Measurements from ENCODE around the gene PRTFDC1.
A peak's percentile ranks its signal among the peaks of the same experiment; 100 is the strongest.
"Not testable (repeated sequence)": the region's sequence is repeated elsewhere in the genome, so short reads cannot be mapped to it uniquely, and the experiment has no call there.

PRTFDC1 gene

GRCh38 chr10:24925799-24926198 lies 26.6 kb downstream of the PRTFDC1 start:
- Histone ChIP-seq H2BK15ac (replicated peaks; ENCODE audit: low read depth) (no peak overlapping the region), H3K27ac (ENCODE audit: low read depth, low read length) (no peak overlapping the region), H3K4ac (ENCODE audit: low read depth, low read length) (no peak overlapping the region), H2BK5ac (ENCODE audit: low read length) (no peak overlapping the region), H3K23ac (ENCODE audit: low read length) (no peak overlapping the region), H3K27me3 (ENCODE audit: insufficient read depth, low read length, poor library complexity) (no peaks in the 10 kb centered on the region), H2AK5ac (ENCODE audit: low read length) (no peak overlapping the region), H3K9ac (ENCODE audit: low read length) (no peak overlapping the region), H3K4me2 (ENCODE audit: low read length) (no peak overlapping the region), H3K79me1 (ENCODE audit: low read length) (no peaks in the 10 kb centered on the region), H3K79me2 (ENCODE audit: control insufficient read depth, insufficient read depth, low read length) (no peaks in the 10 kb centered on the region), H4K5ac (ENCODE audit: low read length) (no peak overlapping the region), H2BK120ac (ENCODE audit: low read depth, low read length) (no peak overlapping the region), H3K4me1 (ENCODE audit: control insufficient read depth, low read depth, low read length) (peaks cover 2% of the 10 kb centered on the region), H3K56ac (ENCODE audit: low read length) (no peak overlapping the region), H3K36me3 (ENCODE audit: control insufficient read depth, insufficient read depth, low read length) (no peaks in the 10 kb centered on the region), H3K4me3 (ENCODE audit: low read length) (no peak overlapping the region), H4K8ac (ENCODE audit: low read depth, low read length) (no peak overlapping the region), H3K18ac (ENCODE audit: low read length) (no peak overlapping the region)
- no peak for DNase-seq
- WGBS (ENCODE audit: extremely low coverage, insufficient coverage, low lambda C conversion rate) = no CpG with 5 or more reads among the region's 4 CpGs

GRCh38 chr10:24924483-24924882 lies 27.9 kb downstream of the PRTFDC1 start:
- not testable (repeated sequence) for H4K5ac ChIP-seq (ENCODE audit: low read length); H3K27ac ChIP-seq (ENCODE audit: low read depth, low read length); H3K27me3 ChIP-seq (ENCODE audit: insufficient read depth, low read length, poor library complexity); DNase-seq; H4K8ac ChIP-seq (ENCODE audit: low read depth, low read length); H3K18ac ChIP-seq (ENCODE audit: low read length); H3K23ac ChIP-seq (ENCODE audit: low read length); H3K79me1 ChIP-seq (ENCODE audit: low read length); H3K56ac ChIP-seq (ENCODE audit: low read length); H2BK15ac ChIP-seq (replicated peaks; ENCODE audit: low read depth); H2BK120ac ChIP-seq (ENCODE audit: low read depth, low read length); H2BK5ac ChIP-seq (ENCODE audit: low read length); H3K9ac ChIP-seq (ENCODE audit: low read length); H3K4me3 ChIP-seq (ENCODE audit: low read length); H3K4ac ChIP-seq (ENCODE audit: low read depth, low read length); H3K4me2 ChIP-seq (ENCODE audit: low read length); H3K4me1 ChIP-seq (ENCODE audit: control insufficient read depth, low read depth, low read length); H3K79me2 ChIP-seq (ENCODE audit: control insufficient read depth, insufficient read depth, low read length); H3K36me3 ChIP-seq (ENCODE audit: control insufficient read depth, insufficient read depth, low read length); H2AK5ac ChIP-seq (ENCODE audit: low read length)

- H2BK5ac ChIP-seq (ENCODE audit: low read length); H4K8ac ChIP-seq (ENCODE audit: low read depth, low read length); H3K27me3 ChIP-seq (ENCODE audit: insufficient read depth, low read length, poor library complexity); H3K18ac ChIP-seq (ENCODE audit: low read length); H3K27ac ChIP-seq (ENCODE audit: low read depth, low read length); H3K23ac ChIP-seq (ENCODE audit: low read length); H3K4ac ChIP-seq (ENCODE audit: low read depth, low read length); DNase-seq; H3K56ac ChIP-seq (ENCODE audit: low read length); H3K4me2 ChIP-seq (ENCODE audit: low read length); H2BK15ac ChIP-seq (replicated peaks; ENCODE audit: low read depth); H2BK120ac ChIP-seq (ENCODE audit: low read depth, low read length); H2AK5ac ChIP-seq (ENCODE audit: low read length); H4K5ac ChIP-seq (ENCODE audit: low read length); H3K4me3 ChIP-seq (ENCODE audit: low read length); H3K79me1 ChIP-seq (ENCODE audit: low read length); H3K79me2 ChIP-seq (ENCODE audit: control insufficient read depth, insufficient read depth, low read length); H3K4me1 ChIP-seq (ENCODE audit: control insufficient read depth, low read depth, low read length); H3K9ac ChIP-seq (ENCODE audit: low read length); H3K36me3 ChIP-seq (ENCODE audit: control insufficient read depth, insufficient read depth, low read length): not testable (repeated sequence)
- no CpG with 5 or more reads among the region's 6 CpGs for WGBS (ENCODE audit: extremely low coverage, insufficient coverage, low lambda C conversion rate)
Observed at GRCh38 chr10:24922222-24922868, 30.1 kb downstream of the PRTFDC1 start.

- Histone ChIP-seq H3K79me1 (ENCODE audit: low read length) (no peaks in the 10 kb centered on the region), H3K23ac (ENCODE audit: low read length) (peak overlapping the region; percentile 80), H3K9ac (ENCODE audit: low read length) (no peak overlapping the region), H4K5ac (ENCODE audit: low read length) (no peak overlapping the region), H3K18ac (ENCODE audit: low read length) (peak overlapping the region; percentile 56), H2AK5ac (ENCODE audit: low read length) (no peak overlapping the region), H3K79me2 (ENCODE audit: control insufficient read depth, insufficient read depth, low read length) (no peaks in the 10 kb centered on the region), H3K36me3 (ENCODE audit: control insufficient read depth, insufficient read depth, low read length) (no peaks in the 10 kb centered on the region), H3K4me1 (ENCODE audit: control insufficient read depth, low read depth, low read length) (peaks cover 2% of the 10 kb centered on the region), H4K8ac (ENCODE audit: low read depth, low read length) (no peak overlapping the region), H3K27ac (ENCODE audit: low read depth, low read length) (no peak overlapping the region), H2BK120ac (ENCODE audit: low read depth, low read length) (peak overlapping the region; percentile 35), H2BK5ac (ENCODE audit: low read length) (peak overlapping the region; percentile 41), H3K4me3 (ENCODE audit: low read length) (no peak overlapping the region), H2BK15ac (replicated peaks; ENCODE audit: low read depth) (no peak overlapping the region), H3K56ac (ENCODE audit: low read length) (peak overlapping the region; percentile 67), H3K4me2 (ENCODE audit: low read length) (no peak overlapping the region), H3K4ac (ENCODE audit: low read depth, low read length) (no peak overlapping the region), H3K27me3 (ENCODE audit: insufficient read depth, low read length, poor library complexity) (no peaks in the 10 kb centered on the region)
- DNase-seq = peak; percentile 88
- WGBS (ENCODE audit: extremely low coverage, insufficient coverage, low lambda C conversion rate) = no CpG with 5 or more reads among the region's 7 CpGs
Observed at GRCh38 chr10:24920907-24921881, 31.2 kb downstream of the PRTFDC1 start.

GRCh38 chr10:24920192-24920591 lies 32.2 kb downstream of the PRTFDC1 start:
- not testable (repeated sequence) for H2BK5ac ChIP-seq (ENCODE audit: low read length); H3K27me3 ChIP-seq (ENCODE audit: insufficient read depth, low read length, poor library complexity); H3K36me3 ChIP-seq (ENCODE audit: control insufficient read depth, insufficient read depth, low read length); DNase-seq; H4K5ac ChIP-seq (ENCODE audit: low read length); H3K4me3 ChIP-seq (ENCODE audit: low read length); H3K4me1 ChIP-seq (ENCODE audit: control insufficient read depth, low read depth, low read length); H3K56ac ChIP-seq (ENCODE audit: low read length); H3K4ac ChIP-seq (ENCODE audit: low read depth, low read length); H2AK5ac ChIP-seq (ENCODE audit: low read length); H2BK120ac ChIP-seq (ENCODE audit: low read depth, low read length); H3K79me1 ChIP-seq (ENCODE audit: low read length); H4K8ac ChIP-seq (ENCODE audit: low read depth, low read length); H3K9ac ChIP-seq (ENCODE audit: low read length); H3K79me2 ChIP-seq (ENCODE audit: control insufficient read depth, insufficient read depth, low read length); H3K23ac ChIP-seq (ENCODE audit: low read length); H2BK15ac ChIP-seq (replicated peaks; ENCODE audit: low read depth); H3K27ac ChIP-seq (ENCODE audit: low read depth, low read length); H3K18ac ChIP-seq (ENCODE audit: low read length); H3K4me2 ChIP-seq (ENCODE audit: low read length)
- no CpG with 5 or more reads among the region's 2 CpGs for WGBS (ENCODE audit: extremely low coverage, insufficient coverage, low lambda C conversion rate)
